ENCODE data around the gene TCTN1. TPM values are rescaled to one million over a fixed set of nuclear protein-coding genes. Genes with fewer than 3 reads are reported as not detected.

The TCTN1 gene
- total RNA-seq, 1 donor from 2014 or later = 34.6 TPM

DNA sequence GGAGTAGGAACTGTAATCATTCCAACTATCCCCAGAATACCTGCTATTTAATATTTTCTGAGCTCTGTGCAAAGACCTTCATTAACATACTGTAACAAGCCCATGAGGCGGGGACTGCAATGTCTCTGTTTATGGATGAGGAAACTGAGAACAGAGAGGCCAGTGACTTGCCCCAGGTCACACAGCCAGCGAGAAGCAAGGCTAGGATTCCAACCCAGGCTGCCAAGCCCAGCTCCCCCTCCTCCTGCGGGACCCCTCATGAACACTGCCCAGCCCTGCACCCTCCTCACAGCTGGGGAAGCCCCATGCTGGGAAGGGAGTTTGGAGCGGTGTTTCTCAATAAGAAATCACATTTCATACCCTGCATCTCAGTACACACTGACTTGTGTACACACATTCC lies 64.1 kb downstream of the TCTN1 start:
- no peak for DNase-seq (ENCODE audit: low read depth)

DNA sequence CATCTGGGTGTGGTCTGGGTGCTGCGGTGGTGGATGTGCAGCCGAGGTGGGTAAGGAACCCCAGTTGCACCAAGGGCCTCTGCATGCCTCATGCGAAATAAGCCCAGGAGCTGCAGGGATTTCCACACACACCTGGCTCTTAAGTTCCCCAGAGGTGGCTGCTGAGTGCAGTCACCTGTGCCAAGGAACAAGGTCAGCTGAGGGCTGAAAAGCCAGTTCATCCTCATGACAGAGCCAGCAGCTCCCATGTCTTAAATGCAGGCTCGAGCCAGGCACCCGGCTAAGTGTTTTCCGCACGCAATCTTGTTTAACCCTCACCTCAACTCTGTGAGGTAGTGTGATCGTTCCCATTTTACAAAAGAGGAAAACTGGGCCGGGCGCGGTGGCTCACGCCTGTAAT lies 65.3 kb downstream of the TCTN1 start:
- DNase-seq (ENCODE audit: low read depth) = no peak

DNA sequence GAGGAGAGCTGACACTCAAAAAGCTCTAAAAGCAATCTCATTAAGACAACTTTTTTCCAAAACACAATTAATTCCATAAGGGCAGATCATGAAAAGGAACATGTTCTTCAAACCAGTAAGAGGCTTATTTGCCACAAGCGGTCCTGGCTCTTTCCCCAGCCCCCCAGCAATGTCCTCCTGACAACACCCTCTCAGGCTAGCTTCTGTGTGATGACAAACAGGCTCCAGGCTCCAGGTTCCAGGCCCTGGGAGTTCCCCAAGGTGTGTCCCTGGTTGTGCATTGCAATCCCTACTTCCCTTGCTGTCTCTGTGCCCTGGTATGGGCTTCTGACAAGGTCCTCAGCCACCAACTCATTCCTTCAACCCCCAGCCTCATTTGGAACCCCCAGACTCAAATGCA lies 66.1 kb downstream of the TCTN1 start:
- no peak for DNase-seq (ENCODE audit: low read depth)

DNA sequence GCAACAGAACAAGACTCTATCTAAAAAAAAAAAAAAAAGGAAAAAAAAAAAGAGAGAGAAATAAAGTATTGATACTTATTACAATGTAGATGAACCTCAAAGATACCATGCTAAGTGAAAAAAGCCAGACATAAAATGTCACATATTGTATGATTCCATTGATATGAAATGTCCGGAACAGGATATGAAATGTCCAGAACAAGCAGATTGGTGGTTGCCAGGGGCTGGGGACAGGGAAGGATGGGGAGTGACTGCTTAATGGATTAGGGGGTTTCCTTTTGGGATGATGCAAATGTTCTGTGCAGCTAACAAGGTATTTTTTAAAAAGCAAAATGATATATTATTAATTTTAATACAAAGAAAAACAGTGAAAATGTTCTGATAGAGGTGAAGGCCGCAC lies 70.0 kb downstream of the TCTN1 start:
- no peak for DNase-seq (ENCODE audit: low read depth)

DNA sequence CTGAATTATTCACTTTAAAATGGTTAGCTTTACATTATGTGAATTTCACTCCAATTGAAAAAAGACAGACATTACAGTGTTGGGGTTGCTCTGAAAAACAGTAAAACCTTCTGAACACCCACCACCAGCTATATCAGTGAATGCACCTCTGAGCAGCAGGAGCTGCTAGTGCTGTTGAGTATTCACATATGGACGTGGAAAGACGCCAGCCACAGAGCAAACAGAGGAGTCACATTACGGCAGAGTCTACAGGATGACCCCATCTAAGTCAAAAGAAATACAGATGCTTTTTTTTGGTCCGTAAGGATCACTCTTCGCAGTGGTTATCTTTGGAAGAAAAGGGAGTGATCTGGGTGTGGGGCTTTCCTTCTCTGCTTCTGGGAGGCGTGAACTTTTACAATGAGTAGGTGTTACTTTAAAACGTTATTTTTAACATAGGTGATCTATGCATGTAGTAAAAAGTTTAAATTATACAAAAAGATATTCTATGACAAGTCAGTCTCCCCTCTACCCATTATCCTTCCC lies 70.4 kb downstream of the TCTN1 start:
- DNase-seq (ENCODE audit: low read depth) = no peak

DNA sequence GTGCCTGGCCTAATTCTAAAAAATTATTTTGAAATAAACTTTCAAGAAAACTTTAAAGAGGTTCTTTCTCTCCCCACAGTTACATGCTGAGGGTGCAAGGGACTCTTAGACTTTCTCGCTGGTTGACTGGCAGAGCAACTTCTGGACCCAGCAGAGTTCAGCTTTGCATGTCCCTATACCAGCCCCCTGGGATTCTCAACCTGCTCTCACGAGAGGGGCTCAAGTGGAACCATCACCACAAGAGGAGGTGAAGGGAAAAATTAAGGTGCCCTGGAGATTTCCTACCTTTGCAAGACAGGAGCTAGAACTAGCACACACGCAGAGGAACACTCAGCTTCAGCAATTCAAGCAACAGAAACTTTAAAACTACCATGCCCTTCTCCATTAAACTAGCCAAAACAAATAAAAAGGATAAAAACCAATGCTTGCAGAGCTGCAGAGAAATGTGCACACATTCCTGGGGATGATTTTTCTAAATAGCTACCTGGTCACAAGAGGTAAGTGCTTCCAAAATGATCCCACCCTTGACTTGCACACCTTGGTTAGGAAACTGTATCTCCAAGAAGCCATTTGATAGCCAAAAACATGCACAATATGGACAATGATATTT lies 72.5 kb downstream of the TCTN1 start:
- DNase-seq (ENCODE audit: low read depth) = no peak

DNA sequence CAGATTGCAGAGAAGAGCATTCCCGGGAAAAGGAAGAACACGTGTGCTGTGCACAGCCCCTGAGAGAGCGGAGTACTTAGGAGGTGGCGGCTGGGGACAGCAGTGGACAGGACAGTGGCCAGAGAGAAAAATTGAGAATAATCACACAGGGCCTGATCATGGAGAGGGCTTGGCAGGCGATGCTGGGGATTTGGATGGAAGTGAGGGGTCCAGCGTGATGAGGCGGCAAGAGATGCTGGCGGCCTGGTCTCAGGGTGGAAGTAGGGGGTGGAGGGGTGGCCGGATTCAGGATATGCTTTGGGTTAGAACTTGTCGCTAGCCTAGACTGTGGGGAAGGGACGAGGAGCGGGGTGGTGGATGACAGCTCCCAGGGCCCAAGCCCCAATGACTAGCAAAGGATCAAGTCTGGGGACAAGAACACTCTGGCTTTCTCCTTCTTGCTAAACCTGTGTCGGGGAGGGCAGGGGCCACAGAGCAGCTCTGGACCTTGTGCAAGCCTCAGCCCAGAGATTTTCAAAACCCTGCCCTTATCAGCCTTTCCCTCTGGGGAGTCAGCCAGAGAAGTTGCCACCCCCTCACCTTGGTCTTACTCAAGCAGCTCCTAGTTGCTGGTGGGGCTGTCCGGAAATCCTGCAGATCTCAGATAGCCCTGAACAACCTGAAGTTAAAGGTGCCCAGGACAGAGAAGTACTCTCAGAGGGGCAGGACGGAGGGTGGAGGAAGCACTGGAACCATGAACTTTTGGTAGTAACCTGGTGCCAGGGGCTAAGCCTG lies 73.7 kb downstream of the TCTN1 start:
- DNase-seq (ENCODE audit: low read depth) = no peak

DNA sequence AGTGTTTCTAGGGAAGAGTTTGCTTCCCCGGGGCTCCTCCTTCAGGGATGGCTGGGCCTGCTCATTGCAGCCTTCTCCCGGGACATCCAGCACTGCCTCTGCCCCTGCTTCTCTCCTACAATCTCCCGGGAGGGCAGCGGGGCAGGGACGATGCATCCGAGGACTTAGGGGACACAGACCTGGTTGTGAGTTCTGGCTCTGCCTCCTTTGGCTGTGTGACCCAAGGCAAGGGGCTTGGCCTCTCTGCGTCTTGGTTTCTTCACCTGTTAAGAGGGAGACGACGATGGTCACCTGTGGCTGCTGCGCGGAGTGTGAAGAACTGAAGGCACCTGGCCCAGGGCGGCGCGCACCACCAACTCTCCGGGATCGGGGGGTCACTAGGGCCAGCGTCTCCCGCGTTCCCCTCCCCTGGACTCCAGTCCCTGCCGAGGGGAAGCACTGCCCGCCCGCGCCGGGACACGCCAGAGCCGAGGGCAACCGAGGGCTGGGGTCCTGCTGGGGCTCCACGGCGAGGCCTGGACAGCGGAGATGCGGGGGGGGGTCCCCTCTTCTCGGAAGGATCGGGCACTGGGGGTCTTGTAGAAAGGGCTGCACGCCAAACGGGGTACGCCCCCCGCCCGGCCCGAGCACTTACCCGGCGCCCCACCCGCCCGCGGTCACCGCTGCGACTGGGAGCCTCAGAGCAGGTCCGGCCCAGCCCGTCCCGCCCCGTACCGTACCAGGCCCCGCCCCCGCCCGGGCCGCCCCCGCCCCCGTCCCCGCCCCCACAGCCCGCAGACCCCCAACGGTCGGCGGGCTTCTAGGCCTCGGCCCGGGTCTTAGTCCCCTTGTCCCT lies 74.7 kb downstream of the TCTN1 start, which contains the start of gene HVCN1:
Gene HVCN1 (minus strand): TSS at position 670 of the 835 bp plus-strand sequence. CDS start 5,870 bp downstream, outside the sequence.
- no peak for DNase-seq (ENCODE audit: low read depth)

DNA sequence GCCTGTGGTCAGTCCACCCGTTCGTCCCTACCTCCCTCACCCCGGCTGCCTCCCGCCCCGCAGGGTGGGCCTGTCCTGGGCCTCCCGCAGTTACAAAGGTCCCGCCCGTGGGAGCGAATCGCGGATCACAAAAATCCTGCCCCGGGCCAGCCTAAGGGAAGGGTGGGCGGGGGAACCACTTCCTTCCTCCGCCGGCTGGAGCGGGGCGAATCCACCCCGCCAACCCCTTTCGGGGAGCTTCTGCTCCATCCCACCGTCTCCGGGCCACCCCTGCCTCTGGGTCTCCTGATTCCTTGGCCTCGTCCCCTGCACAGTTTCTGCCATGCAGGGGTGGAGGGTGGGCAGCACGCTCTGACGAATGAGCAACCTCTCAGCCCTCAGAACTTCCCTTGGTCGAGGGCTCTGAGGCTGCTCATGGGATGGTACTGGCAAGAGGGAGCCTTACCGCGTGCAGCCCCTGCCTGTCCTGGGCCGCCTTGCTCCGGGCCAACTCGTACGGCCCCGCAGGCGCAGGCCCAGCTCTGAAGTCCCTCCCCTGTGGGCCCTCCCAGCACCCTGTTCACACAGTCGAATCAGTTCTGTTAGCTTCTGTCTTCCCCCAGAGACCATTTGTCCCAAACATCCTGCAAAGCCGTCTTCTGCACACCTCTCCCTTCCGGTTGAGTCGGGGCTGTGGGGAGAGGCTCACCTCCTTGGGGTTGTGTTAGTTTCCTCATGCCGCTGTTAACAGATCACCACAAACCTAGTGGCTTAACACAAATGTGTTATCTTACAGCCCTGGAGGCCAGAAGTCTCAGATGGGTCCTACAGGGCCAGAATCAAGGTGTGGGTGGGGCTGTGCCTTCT lies 75.6 kb downstream of the TCTN1 start:
- DNase-seq (ENCODE audit: low read depth) = peak; percentile 28

DNA sequence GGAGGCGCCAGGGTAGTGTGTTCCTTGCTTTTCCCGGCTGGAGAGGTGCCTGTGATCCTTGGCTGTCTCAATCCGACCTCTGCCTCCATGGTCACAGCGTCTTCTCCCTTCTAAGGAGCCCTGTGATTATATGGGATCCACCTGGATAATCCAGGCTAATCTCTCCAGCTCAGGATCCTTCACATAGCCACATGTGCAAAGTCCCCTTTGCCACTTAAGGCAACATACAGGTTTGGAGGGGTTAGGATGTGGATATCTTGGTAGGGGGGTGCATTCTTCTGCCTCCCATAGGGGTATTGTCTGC lies 76.2 kb downstream of the TCTN1 start:
- no peak for DNase-seq (ENCODE audit: low read depth)

DNA sequence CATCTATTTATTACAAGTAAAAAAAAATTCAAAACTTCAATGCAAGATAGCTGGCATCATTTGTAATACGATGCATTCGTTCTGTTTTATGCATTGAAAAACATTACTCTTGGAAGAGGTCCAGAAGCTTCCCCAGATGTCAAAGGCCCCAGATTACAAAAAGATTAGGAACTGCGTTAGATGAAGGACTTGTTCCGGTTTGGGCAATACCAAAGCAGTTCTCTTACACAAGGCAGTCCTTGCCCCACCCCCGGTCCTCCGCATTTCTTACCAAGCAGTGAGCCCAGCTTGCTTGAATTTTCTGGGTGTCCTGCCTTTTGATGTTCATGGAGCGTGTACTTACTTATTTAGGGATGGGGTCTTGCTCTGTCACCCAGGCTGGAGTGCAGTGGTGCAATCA lies 79.8 kb downstream of the TCTN1 start:
- DNase-seq (ENCODE audit: low read depth) = no peak

DNA sequence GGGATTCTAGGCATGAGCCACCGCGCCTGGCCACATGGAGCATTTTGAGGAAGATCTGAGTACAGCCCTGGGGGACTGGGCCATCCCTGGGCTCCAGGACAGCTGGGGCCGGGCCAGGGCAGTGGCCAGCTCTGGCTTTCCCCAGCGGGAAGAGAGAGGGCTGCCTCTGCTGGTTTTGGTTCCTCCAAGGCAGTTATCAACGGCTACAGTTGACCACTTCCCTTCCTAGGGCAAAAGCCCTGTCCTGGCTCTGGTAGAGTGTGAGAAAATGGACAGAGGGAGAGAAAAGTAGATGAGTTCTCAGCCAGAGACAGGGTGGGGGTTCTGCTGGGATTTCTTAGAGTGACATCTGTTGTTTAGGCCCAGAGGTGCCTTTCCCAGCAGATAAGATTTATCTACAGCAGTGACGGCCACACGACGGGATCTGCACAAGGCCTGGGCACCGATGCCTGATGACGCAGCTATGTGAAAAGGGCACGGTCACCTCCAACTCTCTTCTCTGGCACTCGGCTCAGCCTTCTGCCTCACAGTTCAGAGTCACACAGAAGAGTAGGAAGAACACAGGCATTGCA lies 80.5 kb downstream of the TCTN1 start:
- DNase-seq (ENCODE audit: low read depth) = no peak

DNA sequence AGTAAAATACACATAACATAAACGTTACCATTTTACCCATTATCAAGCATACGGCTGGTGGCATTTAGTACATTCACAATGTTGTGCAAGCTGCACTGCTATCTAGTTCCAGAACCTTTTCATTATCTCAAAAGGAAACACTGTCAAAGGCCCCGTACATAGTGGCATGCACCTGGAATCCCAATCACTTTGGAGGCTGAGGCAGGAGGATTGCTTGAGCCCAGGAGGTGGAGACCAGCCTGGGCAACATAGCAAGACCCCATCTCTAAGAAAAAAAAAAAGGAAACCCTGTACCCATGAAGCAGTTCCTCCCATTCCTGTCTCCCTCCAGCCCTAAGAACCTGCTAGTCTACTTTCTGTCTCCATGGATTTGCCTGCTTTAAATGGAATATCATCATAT lies 82.4 kb downstream of the TCTN1 start:
- DNase-seq (ENCODE audit: low read depth) = no peak

DNA sequence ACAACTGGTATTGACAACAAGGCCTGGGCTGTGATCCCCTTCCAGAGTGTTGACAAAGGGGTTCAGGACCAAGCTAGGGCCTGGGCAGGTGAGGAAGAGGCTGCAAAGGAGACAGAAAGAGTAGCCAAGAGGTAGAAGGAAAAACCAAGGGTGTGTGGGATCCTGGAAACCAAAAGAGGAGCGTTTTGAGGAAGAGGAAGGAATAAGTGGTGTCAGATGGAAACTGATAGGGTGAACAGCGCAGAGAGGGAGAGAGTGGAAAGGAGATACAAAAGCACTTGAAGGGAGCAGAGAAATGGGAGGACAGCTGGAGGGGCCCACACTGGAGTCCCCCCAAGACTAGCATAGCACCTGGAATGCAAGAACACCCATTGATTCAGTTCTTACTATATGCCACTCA lies 83.3 kb downstream of the TCTN1 start:
- no peak for DNase-seq (ENCODE audit: low read depth)

DNA sequence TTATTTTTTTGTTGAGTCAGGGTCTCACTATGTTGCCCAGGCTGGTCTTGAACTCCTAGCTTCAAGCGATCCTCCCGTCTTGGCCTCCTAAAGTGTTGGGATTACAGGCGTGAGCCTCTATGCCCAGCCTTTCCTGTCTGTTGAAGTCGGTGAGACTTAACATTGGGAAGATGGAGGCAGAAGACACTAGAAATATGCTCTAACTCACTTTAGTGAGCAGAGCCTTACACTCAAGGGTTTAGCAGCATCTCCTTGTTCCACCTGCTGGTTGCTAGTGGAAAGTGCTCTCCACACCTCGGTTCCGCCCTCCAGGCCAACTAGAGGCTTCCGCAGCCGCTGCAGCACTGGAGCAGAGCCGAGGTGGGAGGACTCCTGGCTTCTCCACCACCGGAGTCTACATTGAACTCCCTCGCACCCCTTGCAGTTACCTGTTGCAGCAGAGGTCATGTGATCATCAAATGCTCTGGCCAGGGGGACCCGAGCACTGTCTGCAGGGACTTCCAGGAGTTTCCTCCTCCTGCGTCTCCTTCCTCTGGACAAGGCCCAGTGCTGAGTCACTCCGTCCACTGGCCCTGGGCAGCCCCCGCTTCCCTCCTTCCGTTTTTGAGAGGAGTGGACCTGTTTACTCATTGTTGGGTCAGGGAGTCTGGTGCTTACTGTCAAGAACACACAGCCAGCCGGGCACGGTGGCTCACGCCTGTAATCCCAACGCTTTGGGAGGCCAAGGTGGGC lies 84.4 kb downstream of the TCTN1 start:
- DNase-seq (ENCODE audit: low read depth) = peak; percentile 56

Other genes with a start within 250 kb of the TCTN1 start
- 72.2 and 81.3 TPM in 2 replicates for gene ANAPC7, start 210.4 kb upstream of the TCTN1 start, total RNA-seq
- 170 and 371 TPM in 2 replicates for gene ARPC3, start 163.8 kb upstream of the TCTN1 start, total RNA-seq
- 22.2 and 24.9 TPM in 2 replicates for gene GPN3, start 145.9 kb upstream of the TCTN1 start, total RNA-seq
- gene FAM216A, start 145.3 kb upstream of the TCTN1 start, total RNA-seq = 32.7 and 40.7 TPM in 2 replicates
- gene VPS29, start 112.0 kb upstream of the TCTN1 start, total RNA-seq = 59.9 and 64.8 TPM in 2 replicates
- gene RAD9B, start 111.8 kb upstream of the TCTN1 start, total RNA-seq = 1.1 and 3.6 TPM in 2 replicates
- 10.3 and 15.9 TPM in 2 replicates for gene PPTC7, start 30.8 kb upstream of the TCTN1 start, total RNA-seq
- 3.2 and 3.9 TPM in 2 replicates for gene HVCN1, start 75.0 kb downstream of the TCTN1 start, total RNA-seq
- 104 and 120 TPM in 2 replicates for gene PPP1CC, start 128.8 kb downstream of the TCTN1 start, total RNA-seq
- gene CCDC63, start 232.9 kb downstream of the TCTN1 start, total RNA-seq = not detected in 2 replicates